ENCODE measurements around the gene MAJIN.

Gene MAJIN

GRCh38 chr11:64888729-64889511 is 83.0 kb downstream of the MAJIN start:
- H3K4me1 Mint-ChIP-seq (ENCODE audit: low read depth), result peaks cover 26% of the 10 kb centered on the region
- H3K4me3 Mint-ChIP-seq, result no peak overlapping the region
- H3K27me3 Mint-ChIP-seq, result no peaks in the 10 kb centered on the region
- H3K27ac Mint-ChIP-seq, result peak overlapping the region; percentile 58
- H3K9me3 Mint-ChIP-seq (ENCODE audit: low read depth), result no peaks in the 10 kb centered on the region
- H3K36me3 Mint-ChIP-seq, result no peaks in the 10 kb centered on the region

- H3K4me1 Mint-ChIP-seq (ENCODE audit: low read depth), result peaks cover 26% of the 10 kb centered on the region
- peak overlapping the region; percentile 72 for H3K4me3 Mint-ChIP-seq
- H3K9me3 Mint-ChIP-seq (ENCODE audit: low read depth), result no peaks in the 10 kb centered on the region
- no peaks in the 10 kb centered on the region for H3K27me3 Mint-ChIP-seq
- no peaks in the 10 kb centered on the region for H3K36me3 Mint-ChIP-seq
- H3K27ac Mint-ChIP-seq, result peak overlapping the region; percentile 85
Measured at GRCh38 chr11:64888406-64888728, 83.5 kb downstream of the MAJIN start.
